GM19351 (cell line): ENCODE measurements around the gene VEZF1.

ENCODE experiments used
- ATAC-seq: cut with Tn5 transposase; IDR thresholded peaks from one replicate; pipeline ENCODE4 v1.9.1; 2021; ENCODE audit warnings: mild to moderate bottlenecking, moderate library complexity; ENCODE audit not compliant: unreplicated experiment

Gene VEZF1

GRCh38 chr17:57930239-57930638 lies 57.8 kb downstream of the VEZF1 start:
- no peak for ATAC-seq

GRCh38 chr17:57929386-57929785 lies 58.7 kb downstream of the VEZF1 start:
- no peak for ATAC-seq

- ATAC-seq = no peak
These were observed 59.1 kb downstream of the VEZF1 start for GRCh38 chr17:57928928-57929327.

GRCh38 chr17:57927048-57927723 lies 60.9 kb downstream of the VEZF1 start:
- ATAC-seq = no peak

- ATAC-seq = no peak
These were observed 61.4 kb downstream of the VEZF1 start for GRCh38 chr17:57926723-57927047.

- no peak for ATAC-seq
These were observed 62.6 kb downstream of the VEZF1 start for GRCh38 chr17:57925361-57925990.

GRCh38 chr17:57924677-57925076 lies 63.4 kb downstream of the VEZF1 start:
- ATAC-seq = no peak
